Right lung (tissue), 5 donors: Measurements from ENCODE around the gene DCAF6. TPM values are rescaled to one million over a fixed set of nuclear protein-coding genes. Genes with fewer than 3 reads are reported as not detected.

Experiments
- DNase-seq, 2 donors: peaks; one replicate each; pipeline ENCODE4 v3.0.0-alpha.2; 2013
- polyA plus RNA-seq, 5 donors: library from polyadenylated mRNA; unstranded; fragments of 120-200 nt; gene quantifications; one replicate each; pipeline versions ENCODE4 v1.2.1 to v1.2.3, GENCODE V29; 2013; ENCODE audit warnings: inconsistent platforms in 1 of 5, low replicate concordance in 1 of 5; ENCODE audit not compliant: insufficient read length in 5 of 5, insufficient read depth in 1 of 5

The DCAF6 gene
- polyA plus RNA-seq, 5 donors, result 54.9 to 64.0 (median 61.8) TPM

DNA sequence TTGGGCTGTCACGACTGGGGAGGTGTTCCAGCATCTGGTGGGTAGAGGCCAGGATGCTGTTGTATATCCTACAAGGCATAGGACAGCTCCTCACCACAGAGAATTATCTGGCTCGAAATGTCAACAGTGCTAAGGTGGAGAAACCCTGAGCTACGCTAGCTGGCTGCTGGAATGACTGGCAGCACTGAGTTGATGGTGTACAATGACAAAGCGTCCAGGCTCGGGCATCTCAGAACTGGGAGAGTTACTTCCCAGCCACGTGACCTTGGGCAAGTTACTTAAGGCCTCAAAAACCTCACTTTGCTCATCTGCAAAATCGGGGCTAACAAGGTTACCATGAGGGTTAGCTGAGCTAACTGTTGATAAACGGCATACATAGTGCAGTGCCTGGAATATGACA is 164.9 kb downstream of the DCAF6 start:
- DNase-seq, result no peak

DNA sequence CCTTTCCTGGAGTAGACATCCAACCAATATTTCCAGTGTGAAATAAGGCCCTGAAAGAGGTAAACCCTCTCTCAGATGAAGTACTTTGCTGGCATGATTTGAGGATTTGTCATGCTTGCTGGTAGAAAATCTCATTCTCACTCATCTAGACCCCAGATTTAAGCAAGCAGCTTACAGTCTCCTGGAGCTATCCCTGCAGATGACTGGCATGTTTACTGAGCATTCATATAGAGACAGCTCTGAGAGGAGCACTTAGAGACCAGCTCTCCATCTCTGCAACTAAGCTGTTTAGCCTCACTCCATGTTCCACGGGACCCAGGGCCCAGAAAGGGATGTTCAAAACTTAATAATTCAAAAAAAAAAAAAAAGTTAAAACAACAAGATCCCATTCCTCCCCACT is 166.0 kb downstream of the DCAF6 start:
- no peak for DNase-seq

DNA sequence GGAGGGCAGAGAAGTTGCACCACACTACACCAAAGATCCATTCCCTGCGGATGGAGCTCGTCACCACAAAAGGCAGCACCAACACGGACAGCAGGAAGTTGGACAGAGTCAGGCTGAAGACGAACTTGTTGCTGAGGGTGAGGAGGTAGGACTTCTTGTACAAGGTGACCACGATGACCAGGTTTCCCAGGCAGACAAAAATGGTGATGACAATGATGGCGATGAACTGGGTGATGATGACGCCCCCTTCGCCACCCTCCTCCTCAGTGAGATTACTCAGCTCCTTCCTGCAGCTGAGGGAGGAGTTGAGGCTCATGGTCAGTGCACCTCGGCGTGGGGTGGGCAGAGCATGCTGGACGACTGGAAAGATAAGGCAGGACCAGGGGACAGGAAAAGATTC is 168.1 kb downstream of the DCAF6 start:
- DNase-seq, result no peak

DNA sequence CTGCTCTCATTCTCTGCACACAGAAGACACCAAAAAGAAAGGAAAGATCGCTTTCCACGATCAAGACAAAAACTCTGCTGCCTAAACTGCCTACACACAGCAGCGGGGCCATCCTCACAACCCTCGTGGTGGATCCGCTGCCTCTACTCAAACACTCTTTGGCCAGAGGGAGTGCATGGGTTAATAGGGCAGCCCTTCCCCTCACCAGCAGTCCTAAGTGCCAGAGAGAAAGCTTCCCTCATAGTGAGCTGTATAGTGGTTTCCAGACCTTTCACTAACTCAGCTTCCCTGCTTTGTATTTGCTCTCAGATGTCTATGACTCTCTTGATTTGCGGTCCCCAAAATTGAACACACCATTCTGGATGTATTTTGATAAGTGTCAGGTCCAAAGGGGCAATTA is 169.4 kb downstream of the DCAF6 start:
- no peak for DNase-seq

DNA sequence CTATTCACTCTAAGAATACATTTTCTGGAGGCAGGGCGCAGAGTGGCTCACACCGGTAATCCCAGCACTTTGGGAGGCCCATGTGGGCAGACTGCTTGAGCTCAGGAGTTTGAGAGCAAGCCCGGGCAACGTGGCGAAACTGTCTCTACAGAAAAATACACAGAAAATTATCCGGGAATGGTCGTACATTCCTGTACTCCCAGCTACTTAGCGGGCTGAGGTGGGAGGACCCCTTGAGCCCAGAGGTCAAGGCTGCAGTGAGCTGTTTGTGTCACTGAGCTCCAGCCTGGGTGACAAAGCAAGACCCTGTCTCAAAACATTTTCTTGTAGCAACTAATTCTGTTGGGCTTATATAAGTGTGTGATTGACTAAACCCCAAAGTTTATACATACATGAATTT is 169.8 kb downstream of the DCAF6 start:
- no peak for DNase-seq

DNA sequence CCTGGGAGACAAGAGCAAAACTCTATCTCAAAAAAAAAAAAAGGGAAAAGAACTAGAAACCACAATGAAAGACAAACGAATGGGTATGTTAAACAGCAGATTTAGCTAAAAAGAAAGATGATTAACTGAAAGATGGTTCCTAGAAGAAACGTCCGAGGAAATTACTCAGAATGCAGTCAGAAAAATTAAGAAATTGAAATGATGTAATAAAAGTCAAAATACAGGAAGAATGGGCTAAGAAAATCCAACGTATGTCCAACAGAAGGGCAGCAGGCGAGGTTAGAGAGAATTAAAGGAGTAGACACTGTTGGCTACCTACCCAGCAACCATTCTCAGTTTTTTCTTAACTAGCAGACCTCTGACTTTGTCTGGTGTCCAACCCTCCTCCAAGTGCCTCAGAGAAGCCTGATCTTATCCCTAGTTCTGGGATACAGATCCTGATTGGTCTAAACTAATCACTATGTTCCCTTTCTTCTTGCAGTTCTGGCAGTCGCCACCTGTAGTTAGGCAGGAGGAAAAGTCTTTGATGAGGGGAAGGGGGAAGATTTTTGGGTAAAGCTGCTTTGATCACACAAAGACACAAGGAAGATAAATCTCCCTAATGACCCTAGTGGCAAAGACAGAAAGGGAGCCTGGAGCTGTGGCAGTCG is 174.5 kb downstream of the DCAF6 start:
- no peak for DNase-seq

DNA sequence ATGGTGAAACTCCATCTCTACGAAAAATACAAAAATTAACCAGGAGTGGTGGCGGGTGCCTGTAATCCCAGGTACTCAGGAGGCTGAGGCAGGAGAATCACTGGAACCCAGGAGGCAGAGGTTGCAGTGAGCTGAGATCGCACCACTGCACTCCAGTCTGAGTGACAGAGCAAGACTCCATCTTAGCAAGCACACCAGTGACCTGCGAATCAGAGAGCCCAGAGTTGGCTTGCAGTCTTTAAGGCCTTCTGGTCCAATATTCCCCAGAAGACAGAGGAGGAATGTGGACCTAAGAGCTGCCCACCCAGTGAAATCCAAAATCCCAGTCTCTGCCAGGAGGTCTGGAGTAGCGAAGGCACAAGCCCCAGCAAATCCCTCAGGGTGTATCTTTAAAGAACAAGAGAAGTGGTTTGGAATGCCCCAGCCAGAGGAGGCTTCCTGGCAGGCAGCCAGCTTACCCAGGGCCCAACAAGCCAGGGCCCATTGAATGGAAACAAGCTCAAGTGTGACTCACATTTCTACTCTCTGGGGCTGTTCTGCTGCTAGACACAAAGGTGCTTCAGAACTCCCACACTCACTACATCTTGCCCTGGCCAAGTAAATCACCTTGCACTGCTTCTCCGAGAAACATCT is 176.3 kb downstream of the DCAF6 start:
- no peak for DNase-seq

DNA sequence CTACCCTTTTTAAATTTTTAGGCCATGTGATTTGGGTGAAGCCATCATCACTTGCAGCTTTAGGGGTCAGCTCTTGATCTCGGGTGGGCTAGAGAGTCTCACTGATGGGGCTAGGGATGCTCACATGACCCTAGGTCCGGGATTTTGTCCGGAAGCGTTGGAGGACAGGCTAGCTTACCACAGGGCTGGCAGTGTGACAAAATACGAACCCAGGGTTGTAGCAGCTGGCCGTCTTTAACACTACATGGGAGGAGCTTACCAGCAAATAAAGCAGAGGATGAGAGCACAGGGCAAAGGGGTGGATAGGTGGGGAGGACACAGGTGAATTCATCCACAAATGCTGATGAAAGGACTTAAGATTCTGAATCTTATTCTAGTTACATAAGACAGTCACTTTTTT is 178.4 kb downstream of the DCAF6 start:
- DNase-seq, result no peak

DNA sequence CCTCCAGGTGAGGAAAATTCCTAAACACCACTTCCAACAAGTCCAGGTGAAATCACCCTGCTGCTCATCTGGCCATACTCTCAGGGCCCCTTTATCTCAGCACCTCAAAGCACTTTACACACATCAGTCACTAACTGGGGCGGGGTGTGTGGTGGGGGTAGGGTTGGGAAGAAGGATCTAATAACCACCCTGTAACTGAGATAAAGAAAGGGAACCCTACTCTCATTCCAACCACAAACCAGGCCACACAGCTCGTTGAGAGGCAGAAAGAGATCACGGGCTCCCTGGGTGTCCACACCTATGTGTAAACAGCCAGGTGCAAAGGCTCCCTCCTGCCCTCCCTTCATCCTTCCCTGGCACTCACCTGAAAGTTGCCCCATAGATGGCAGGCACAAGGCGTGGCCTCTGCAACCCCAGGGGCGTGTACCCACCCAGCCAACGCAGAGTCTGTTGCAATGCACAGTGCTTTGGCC is 179.9 kb downstream of the DCAF6 start:
- no peak for DNase-seq

DNA sequence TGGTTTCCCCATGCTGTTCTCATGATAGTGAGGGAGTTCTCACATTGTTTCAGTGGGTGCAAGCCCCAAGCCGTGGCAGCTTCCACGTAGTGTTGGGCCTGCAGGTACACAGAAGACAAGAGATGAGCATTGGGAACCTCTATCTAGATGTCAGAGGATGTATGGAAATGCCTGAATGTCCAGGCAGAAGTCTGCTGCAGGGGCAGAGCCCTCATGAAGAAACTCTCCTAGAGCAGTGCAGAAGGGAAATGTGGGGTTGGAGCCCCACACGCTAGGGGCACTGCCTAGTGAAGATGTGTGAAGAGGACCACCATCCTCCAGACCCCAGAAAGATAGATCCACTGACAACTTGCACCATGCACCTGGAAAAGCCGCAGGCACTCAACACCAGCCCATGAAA is 183.3 kb downstream of the DCAF6 start:
- no peak for DNase-seq

DNA sequence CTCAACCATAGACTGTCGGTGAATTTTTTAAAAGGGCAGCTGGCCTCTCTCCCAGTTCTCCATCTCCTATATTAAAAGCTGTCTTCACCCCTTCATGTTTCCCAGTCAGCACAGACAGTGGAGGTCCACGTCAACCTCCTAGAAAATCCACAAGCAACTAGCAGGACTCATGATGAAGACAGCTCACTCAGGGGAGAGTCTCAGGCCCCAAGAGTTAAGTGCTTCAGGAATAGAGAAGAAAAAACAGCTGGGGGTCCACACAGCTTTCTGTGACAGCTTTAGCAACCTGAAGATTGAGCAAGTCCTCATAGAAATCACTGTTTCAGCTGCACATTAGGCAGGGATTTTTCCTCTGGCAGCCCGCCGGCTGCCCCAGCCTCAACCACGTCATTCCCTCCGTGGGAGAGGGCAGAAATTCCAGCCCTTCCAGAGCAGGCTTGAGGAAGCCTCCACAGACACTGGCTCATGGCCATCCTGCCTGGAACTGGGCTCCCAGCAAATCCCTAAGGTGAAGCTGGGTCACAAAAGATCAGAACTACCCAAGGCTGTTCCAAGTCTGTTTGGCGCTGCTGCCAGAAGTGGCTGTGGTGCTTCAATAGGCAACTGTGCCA is 185.0 kb downstream of the DCAF6 start:
- peak; percentile 58 to 70 for DNase-seq

DNA sequence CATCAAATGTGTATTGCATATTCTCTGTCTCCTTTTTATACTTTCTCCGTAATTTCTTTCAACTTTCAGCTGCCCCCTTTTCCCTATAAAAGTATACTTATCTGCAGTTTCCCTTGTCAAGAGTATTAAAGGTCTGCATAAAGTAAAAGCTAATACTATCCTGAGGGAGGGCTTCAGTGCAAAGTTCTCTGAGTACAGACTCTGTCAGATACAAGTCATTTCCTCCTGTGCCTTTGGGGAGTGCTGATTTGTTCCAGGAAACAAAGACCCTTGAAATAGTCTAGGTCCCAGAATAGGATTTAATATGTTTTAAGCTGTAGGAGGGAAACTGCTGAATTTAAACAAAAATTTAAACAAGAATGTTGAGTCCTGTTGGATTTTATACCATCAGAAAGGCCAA is 188.6 kb downstream of the DCAF6 start:
- no peak for DNase-seq

Other genes with a start within 250 kb of the DCAF6 start
- 100 to 1,000 TPM; 106 to 128 (median 118) TPM for gene MPZL1, start 214.7 kb upstream of the DCAF6 start, polyA plus RNA-seq
- gene ADCY10, start 22.5 kb upstream of the DCAF6 start, polyA plus RNA-seq, result under 1 TPM; 0.18 to 0.51 (median 0.23) TPM
- 10 to 100 TPM; 46.3 to 57.7 (median 54.9) TPM for gene MPC2, start 389 bp downstream of the DCAF6 start, polyA plus RNA-seq
- 10 to 100 TPM; 23.2 to 33.0 (median 24.8) TPM for gene GPR161, start 200.2 kb downstream of the DCAF6 start, polyA plus RNA-seq
- 10 to 100 TPM; 45.4 to 62.3 (median 56.2) TPM for gene TIPRL, start 242.3 kb downstream of the DCAF6 start, polyA plus RNA-seq